Cardiac atrium fibroblast (primary cell): Measurements from ENCODE around the gene CNPY3. TPM values are rescaled to one million over a fixed set of nuclear protein-coding genes. Genes with fewer than 3 reads are reported as not detected.

Experiments
- total RNA-seq: library from RNA; depleted of rRNA; stranded (reverse); fragments of >200 nt; gene quantifications from 2 replicates; pipeline ENCODE4 v1.2.3, GENCODE V29; 2015

CNPY3 gene
- total RNA-seq = 24.3 and 26.7 TPM in 2 replicates

DNA sequence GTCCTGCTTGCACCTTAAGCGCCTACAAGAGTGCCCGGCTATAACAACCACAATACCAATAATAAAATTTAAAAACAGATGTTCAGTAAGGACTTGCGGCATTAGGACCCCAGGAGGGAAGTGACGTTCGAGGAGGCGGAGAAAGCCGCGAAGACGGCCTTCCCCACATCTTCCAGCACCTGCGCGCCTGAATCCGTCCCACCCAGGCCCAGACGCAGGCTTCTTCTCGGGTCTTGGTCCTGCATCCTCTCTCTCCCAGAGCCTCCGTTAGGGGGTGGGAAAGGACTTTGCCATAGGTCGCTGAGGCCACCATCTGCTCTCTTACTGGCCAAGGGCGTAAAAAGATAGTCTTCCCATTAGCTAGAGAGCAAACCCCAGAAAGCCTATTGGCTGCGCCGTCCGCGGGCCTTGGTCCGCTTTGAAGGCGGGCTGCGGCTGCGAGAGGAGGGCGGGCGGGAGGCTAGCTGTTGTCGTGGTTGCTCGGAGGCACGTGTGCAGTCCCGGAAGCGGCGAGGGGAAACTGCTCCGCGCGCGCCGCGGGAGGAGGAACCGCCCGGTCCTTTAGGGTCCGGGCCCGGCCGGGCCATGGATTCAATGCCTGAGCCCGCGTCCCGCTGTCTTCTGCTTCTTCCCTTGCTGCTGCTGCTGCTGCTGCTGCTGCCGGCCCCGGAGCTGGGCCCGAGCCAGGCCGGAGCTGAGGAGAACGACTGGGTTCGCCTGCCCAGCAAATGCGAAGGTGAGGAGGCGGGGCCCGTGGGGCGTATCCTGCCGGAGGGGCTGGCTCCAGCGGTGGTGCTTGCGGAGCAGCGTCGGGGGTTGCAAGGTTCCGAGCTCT lies at the start of gene CNPY3:
Gene CNPY3 (plus strand): TSS at position 495 of the 835 bp plus-strand sequence. CDS start 91 bp downstream, at position 586.

DNA sequence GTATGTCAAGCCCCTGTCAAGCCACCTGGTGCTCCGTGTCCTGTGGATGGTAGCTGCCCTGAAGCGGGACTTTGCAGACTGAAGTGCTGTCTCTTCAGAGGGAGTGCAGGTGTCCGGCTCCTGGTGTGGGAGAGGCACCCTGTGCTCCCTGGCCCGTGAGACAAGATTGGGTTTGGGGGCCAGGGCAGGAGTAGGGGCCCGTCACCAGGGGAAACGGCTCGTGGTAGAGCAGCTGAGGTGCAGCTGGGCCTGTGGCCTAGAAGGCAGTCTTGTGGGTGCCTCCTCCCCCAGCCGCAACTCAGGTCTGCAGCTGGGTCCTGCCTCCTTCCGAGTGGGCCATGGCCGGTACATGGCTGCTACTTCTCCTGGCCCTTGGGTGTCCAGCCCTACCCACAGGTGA lies 13.5 kb upstream of the CNPY3 start, which contains the start of gene PTCRA:
Gene PTCRA (plus strand): TSS at position 322 of the 400 bp plus-strand sequence. CDS start 17 bp downstream, at position 339.

DNA sequence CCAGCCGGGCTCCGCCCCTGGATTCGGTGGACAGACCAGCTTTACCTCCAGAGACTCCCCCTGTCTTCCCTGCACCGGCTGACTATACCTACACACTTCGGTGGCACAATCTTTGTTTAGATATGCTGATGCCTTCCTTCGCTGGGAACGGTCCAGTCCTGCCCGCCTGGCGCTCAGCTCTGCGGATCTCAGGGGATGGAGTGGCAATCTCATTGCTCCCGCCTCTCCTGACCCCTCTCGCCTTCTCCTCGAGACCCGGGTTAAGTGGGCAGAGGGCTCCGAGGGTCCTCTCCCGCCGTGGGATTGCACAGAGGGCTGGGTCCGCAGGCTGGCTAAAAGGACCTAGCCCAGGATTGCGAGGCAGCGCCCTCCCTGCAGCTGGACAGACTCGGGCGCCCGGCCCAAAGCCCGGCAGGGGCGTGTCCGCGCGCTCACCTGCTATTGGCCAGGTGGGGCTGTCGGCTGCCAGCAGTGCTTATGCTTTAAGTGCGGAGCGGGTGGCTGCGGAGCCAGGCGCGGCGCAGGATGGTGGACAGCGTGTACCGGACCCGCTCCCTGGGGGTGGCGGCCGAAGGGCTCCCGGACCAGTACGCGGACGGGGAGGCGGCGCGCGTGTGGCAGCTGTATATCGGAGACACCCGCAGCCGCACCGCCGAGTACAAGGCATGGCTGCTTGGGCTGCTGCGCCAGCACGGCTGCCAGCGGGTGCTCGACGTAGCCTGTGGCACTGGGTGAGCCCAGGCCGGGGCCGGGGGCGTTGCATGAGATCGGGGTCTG lies 31.2 kb downstream of the CNPY3 start, which contains the start of gene GNMT:
Gene GNMT (plus strand): TSS at position 512 of the 777 bp plus-strand sequence. CDS start 14 bp downstream, at position 526.

DNA sequence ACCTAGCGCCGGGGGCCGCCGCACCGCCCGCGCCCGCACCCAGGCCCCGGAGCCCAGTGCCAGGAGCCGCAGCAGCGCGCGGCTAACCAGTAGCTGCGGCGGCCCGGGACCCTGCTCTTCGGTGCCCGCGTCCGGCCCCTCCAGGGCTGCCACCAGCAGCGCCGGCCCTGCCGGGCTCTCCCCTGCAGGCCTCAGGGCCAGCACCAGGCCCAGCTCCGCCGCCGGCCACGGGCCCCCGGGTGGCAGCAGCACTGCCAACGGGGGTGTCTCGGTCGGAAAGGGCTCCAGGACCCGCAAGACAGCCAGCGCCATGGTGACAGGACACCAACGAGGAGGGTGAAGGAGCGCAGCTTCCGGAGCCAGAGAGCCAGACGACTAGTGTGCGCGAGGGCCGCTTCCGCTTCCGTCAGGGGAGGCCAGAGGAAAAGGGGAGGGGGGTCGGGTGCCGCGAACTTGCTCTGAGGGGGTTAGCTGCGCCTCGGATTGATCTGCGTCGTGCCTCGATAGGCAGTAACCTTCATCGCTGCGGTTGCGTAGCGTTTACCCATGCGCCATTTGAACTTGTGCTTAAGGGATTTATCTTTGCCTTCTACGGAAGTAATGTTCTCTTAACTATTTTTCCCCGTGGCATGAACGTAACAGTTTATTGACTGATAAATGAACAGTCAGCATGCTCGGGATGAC lies 49.7 kb downstream of the CNPY3 start, which contains the start of gene PEX6:
Gene PEX6 (minus strand): TSS at position 343 of the 684 bp plus-strand sequence. CDS start 31 bp downstream, at position 312.

DNA sequence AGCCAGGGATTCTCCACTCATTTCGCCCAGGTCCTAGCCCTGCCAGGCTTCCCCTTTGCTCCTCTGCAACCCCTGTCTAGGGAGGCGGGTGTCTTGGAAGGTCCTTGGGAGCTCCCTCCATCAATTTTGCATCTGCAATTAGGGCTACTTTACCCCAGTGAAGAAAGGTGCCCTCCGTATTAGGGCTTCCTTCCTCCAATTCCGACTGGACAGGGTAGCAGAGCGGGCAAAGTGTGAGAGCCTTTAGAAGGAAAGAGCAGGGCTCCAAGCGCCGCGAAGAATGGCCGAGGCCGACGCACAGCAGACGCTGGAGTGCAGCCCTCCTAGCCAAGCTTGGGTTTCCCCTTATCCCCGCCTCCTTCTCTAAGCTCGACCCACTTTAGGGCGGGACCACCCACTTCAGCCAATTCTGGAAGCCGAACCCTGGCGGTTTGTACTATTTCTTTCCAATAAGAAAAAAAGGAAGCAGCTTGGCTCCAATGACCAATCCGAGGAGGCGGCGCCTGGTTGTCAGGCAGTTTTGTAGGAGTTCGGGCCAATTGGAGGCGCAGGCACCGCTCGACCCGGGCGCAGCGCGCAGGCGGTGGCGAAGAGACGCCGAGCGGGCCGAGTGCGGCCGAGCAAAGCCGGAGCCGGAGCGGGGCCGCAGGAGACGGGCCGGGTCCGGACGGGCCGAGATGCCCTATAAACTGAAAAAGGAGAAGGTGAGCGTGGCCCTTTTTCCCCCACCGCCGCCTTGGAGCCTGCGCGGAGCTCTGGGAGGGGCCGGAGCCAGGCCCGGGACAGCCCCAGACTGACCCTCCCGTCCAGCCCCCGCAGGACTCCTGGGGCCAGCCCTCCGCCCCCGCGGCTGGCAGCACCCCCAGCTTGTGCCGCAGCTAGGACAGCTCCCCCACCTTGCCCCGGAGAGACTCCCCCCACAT lies 55.0 kb downstream of the CNPY3 start, which contains the start of gene PPP2R5D:
Gene PPP2R5D (plus strand): TSS at position 570 of the 923 bp plus-strand sequence. CDS start 108 bp downstream, at position 678.

Other genes starting within 250 kb of the CNPY3 start
- gene PRPH2, start 206.9 kb upstream of the CNPY3 start, total RNA-seq = 0.97 and 1.3 TPM in 2 replicates
- 25.3 and 34.7 TPM in 2 replicates for gene TBCC, start 183.4 kb upstream of the CNPY3 start, total RNA-seq
- 3.6 and 4.2 TPM in 2 replicates for gene BICRAL, start 147.4 kb upstream of the CNPY3 start, total RNA-seq
- 95.1 and 98.3 TPM in 2 replicates for gene RPL7L1, start 49.9 kb upstream of the CNPY3 start, total RNA-seq
- gene PTCRA, start 13.4 kb upstream of the CNPY3 start, total RNA-seq = not detected in 2 replicates
- gene GNMT, start 31.3 kb downstream of the CNPY3 start, total RNA-seq = not detected in 2 replicates
- gene PEX6, start 49.7 kb downstream of the CNPY3 start, total RNA-seq = 11.0 and 16.2 TPM in 2 replicates
- 35.6 and 39.7 TPM in 2 replicates for gene PPP2R5D, start 55.1 kb downstream of the CNPY3 start, total RNA-seq
- gene MEA1, start 84.5 kb downstream of the CNPY3 start, total RNA-seq = 75.2 and 88.8 TPM in 2 replicates
- gene KLHDC3, start 84.8 kb downstream of the CNPY3 start, total RNA-seq = 99.6 and 118 TPM in 2 replicates
- 68.4 and 69.9 TPM in 2 replicates for gene RRP36, start 92.1 kb downstream of the CNPY3 start, total RNA-seq
- 27.1 and 30.5 TPM in 2 replicates for gene CUL7, start 124.4 kb downstream of the CNPY3 start, total RNA-seq
- 14.3 and 17.7 TPM in 2 replicates for gene MRPL2, start 130.0 kb downstream of the CNPY3 start, total RNA-seq
- gene KLC4, start 130.2 kb downstream of the CNPY3 start, total RNA-seq = 9.4 and 13.6 TPM in 2 replicates
- 82.6 and 84.1 TPM in 2 replicates for gene PTK7, start 146.8 kb downstream of the CNPY3 start, total RNA-seq
- gene SRF, start 241.8 kb downstream of the CNPY3 start, total RNA-seq = 21.5 and 27.3 TPM in 2 replicates